ENCODE data around the gene DOCK11. TPM values are rescaled to one million over a fixed set of nuclear protein-coding genes. Genes with fewer than 3 reads are reported as not detected.

DOCK11 gene
- polyA plus RNA-seq, 3 donors: 20.8 to 39.7 (median 34.8) TPM

DNA sequence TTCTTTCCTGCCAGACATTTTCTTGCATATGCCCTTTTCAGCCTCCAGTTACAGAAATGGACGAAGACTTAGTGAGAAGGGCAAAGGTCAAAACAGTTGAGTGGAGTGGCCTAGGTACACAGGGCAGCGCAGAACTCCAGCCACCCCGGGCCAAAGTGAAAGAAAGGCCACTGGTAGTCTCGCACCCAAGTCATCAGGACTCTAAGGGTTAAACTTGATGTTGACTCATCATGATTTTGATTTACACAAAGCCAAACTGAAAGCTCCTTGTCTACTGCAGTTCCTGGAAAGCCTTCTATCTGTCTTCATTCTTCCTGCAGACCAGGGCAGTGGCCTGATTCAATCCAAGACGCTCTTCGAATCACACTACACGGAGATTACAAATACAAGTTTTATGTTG lies 229.2 kb downstream of the DOCK11 start:
- peaks cover 81 to 84% of the 10 kb centered on the region in 2 donors for H3K4me1 ChIP-seq (ENCODE audit: control insufficient read depth in 1 of 2, insufficient read depth in 2 of 2, low read length in 2 of 2)
- H2AFZ ChIP-seq (ENCODE audit: insufficient read depth, low read depth, low read length, poor library complexity, severe bottlenecking): no peak overlapping the region
- H3K4me2 ChIP-seq (replicated peaks; ENCODE audit: extremely low read depth, low read length, poor library complexity, severe bottlenecking): peak overlapping the region; percentile 34
- no peaks in the 10 kb centered on the region for H3K27me3 ChIP-seq (ENCODE audit: control insufficient read depth in 2 of 2, insufficient read depth in 2 of 2, low read length in 2 of 2)
- intact Hi-C loops (cut with micrococcal nuclease): no loop called here
- peaks cover 0 to 11% (median 0%) of the 10 kb centered on the region in 3 donors for H3K27me3 Mint-ChIP-seq (ENCODE audit: low read depth in 3 of 3)
- DNase-seq: peak in 2 of 3 donors; percentile 44 to 46
- H3K9me3 ChIP-seq (replicated peaks in 1 of 2; ENCODE audit: control insufficient read depth in 1 of 2, insufficient read depth in 1 of 2, low read length in 2 of 2): no peaks in the 10 kb centered on the region
- no peaks in the 10 kb centered on the region for H3K36me3 Mint-ChIP-seq
- no peak overlapping the region for H3K9ac ChIP-seq (ENCODE audit: insufficient read depth, low read length, poor library complexity, severe bottlenecking)
- peak overlapping the region in 1 of 3 experiments; percentile 11 for H3K4me3 ChIP-seq (replicated peaks in 1 of 3; ENCODE audit: low read depth in 2 of 3, low read length in 3 of 3)
- no CpG with 5 or more reads among the region's 7 CpGs for WGBS (ENCODE audit: insufficient coverage)
- TF ChIP-seq, protein P1, sequence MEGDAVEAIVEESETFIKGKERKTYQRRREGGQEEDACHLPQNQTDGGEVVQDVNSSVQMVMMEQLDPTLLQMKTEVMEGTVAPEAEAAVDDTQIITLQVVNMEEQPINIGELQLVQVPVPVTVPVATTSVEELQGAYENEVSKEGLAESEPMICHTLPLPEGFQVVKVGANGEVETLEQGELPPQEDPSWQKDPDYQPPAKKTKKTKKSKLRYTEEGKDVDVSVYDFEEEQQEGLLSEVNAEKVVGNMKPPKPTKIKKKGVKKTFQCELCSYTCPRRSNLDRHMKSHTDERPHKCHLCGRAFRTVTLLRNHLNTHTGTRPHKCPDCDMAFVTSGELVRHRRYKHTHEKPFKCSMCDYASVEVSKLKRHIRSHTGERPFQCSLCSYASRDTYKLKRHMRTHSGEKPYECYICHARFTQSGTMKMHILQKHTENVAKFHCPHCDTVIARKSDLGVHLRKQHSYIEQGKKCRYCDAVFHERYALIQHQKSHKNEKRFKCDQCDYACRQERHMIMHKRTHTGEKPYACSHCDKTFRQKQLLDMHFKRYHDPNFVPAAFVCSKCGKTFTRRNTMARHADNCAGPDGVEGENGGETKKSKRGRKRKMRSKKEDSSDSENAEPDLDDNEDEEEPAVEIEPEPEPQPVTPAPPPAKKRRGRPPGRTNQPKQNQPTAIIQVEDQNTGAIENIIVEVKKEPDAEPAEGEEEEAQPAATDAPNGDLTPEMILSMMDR (IDR thresholded peaks at IDR 0.05): no peak
- H3K36me3 ChIP-seq (replicated peaks in 1 of 2; ENCODE audit: control insufficient read depth in 1 of 2, insufficient read depth in 2 of 2, low read length in 2 of 2): no peaks in the 10 kb centered on the region
- peaks cover 0 to 10% (median 0%) of the 10 kb centered on the region in 7 donors for H3K9me3 Mint-ChIP-seq
- H3K4me1 Mint-ChIP-seq: peaks cover 76% of the 10 kb centered on the region
- peak overlapping the region; percentile 68 to 71 for H3K27ac ChIP-seq (ENCODE audit: low read depth in 1 of 2, low read length in 2 of 2)
- peaks cover 6% of the 10 kb centered on the region for H4K20me1 ChIP-seq (ENCODE audit: insufficient read depth, low read length)
- H3K79me2 ChIP-seq (ENCODE audit: insufficient read depth, low read length): peaks cover 22% of the 10 kb centered on the region
- peak overlapping the region; percentile 72 to 91 (median 86) for H3K27ac Mint-ChIP-seq
- peak overlapping the region in 1 of 2 donors; percentile 56 for H3K4me3 Mint-ChIP-seq

DNA sequence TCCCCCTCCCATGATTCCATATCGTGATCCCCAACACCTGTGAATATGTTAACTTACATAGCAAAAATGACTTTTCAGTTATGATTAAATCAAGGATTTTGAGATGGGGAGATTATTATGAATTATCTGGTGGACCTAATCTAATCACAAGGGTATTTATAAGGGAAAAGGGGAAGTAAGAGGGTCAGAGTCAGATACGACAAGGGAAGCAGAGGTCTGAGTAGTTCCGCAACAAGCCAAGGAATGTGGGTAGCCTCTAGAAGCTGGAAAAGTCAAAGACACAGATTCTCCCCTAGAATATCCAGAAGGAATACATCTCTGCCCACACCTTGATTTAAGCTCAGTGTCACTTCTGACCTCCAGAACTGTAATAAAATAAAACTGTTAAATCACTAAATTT lies 230.8 kb downstream of the DOCK11 start:
- H3K4me3 ChIP-seq (replicated peaks in 1 of 3; ENCODE audit: low read depth in 2 of 3, low read length in 3 of 3): peak overlapping the region; percentile 14 to 75 (median 60)
- H3K9ac ChIP-seq (ENCODE audit: insufficient read depth, low read length, poor library complexity, severe bottlenecking): no peak overlapping the region
- intact Hi-C loops (cut with micrococcal nuclease): no loop called here
- H3K9me3 Mint-ChIP-seq: peaks cover 0 to 10% (median 0%) of the 10 kb centered on the region in 7 donors
- H3K27ac ChIP-seq (ENCODE audit: low read depth in 1 of 2, low read length in 2 of 2): peak overlapping the region; percentile 54 to 77
- H3K27ac Mint-ChIP-seq: peak overlapping the region; percentile 87 to 94 (median 91)
- DNase-seq: peak in 2 of 3 donors; percentile 61 to 65
- H4K20me1 ChIP-seq (ENCODE audit: insufficient read depth, low read length): peaks cover 11% of the 10 kb centered on the region
- H3K27me3 ChIP-seq (ENCODE audit: control insufficient read depth in 2 of 2, insufficient read depth in 2 of 2, low read length in 2 of 2): no peaks in the 10 kb centered on the region
- no CpG with 5 or more reads among the region's 3 CpGs for WGBS (ENCODE audit: insufficient coverage)
- peak overlapping the region; percentile 67 to 74 for H3K4me3 Mint-ChIP-seq
- TF ChIP-seq, protein P1 (IDR thresholded peaks at IDR 0.05): no peak
- peaks cover 37% of the 10 kb centered on the region for H3K79me2 ChIP-seq (ENCODE audit: insufficient read depth, low read length)
- H3K4me2 ChIP-seq (replicated peaks; ENCODE audit: extremely low read depth, low read length, poor library complexity, severe bottlenecking): peak overlapping the region; percentile 69
- no peaks in the 10 kb centered on the region for H3K36me3 Mint-ChIP-seq
- no peaks in the 10 kb centered on the region for H3K9me3 ChIP-seq (replicated peaks in 1 of 2; ENCODE audit: control insufficient read depth in 1 of 2, insufficient read depth in 1 of 2, low read length in 2 of 2)
- H2AFZ ChIP-seq (ENCODE audit: insufficient read depth, low read depth, low read length, poor library complexity, severe bottlenecking): no peak overlapping the region
- peaks cover 80 to 82% of the 10 kb centered on the region in 2 donors for H3K4me1 ChIP-seq (ENCODE audit: control insufficient read depth in 1 of 2, insufficient read depth in 2 of 2, low read length in 2 of 2)
- H3K27me3 Mint-ChIP-seq (ENCODE audit: low read depth in 3 of 3): peaks cover 0 to 11% (median 0%) of the 10 kb centered on the region in 3 donors
- peaks cover 76% of the 10 kb centered on the region for H3K4me1 Mint-ChIP-seq
- H3K36me3 ChIP-seq (replicated peaks in 1 of 2; ENCODE audit: control insufficient read depth in 1 of 2, insufficient read depth in 2 of 2, low read length in 2 of 2): no peaks in the 10 kb centered on the region

Measured in CD14-positive monocyte (primary cell).